Cardiac muscle cell (in vitro differentiated cells and primary cell): ENCODE measurements around the gene SOX5. TPM values are rescaled to one million over a fixed set of nuclear protein-coding genes. Genes with fewer than 3 reads are reported as not detected.

ENCODE experiments used
- DNase-seq, 2 donors: peaks; one replicate each; pipeline versions ENCODE4 v3.0.0 to v3.0.0-alpha.2; 2010 to 2017; ENCODE audit warnings: low read depth in 1 of 2, low spot score in 1 of 2
- H3K27ac ChIP-seq: fragments of 200-600 bp; sonication (generic); 2 replicates; pipeline ENCODE4 v1.5.1; 2016
- H3K27me3 ChIP-seq: fragments of 200-600 bp; sonication (generic); 2 replicates; pipeline ENCODE4 v1.6.0; 2016; ENCODE audit warnings: control low read depth
- H3K36me3 ChIP-seq: fragments of 200-600 bp; sonication (generic); 2 replicates; pipeline ENCODE4 v1.5.1; 2016; ENCODE audit warnings: control low read depth
- H3K4me1 ChIP-seq: fragments of 200-600 bp; sonication (generic); 2 replicates; pipeline ENCODE4 v1.8.1; 2017; ENCODE audit warnings: low read depth, mild to moderate bottlenecking, mixed run types
- H3K4me3 ChIP-seq: fragments of 200-600 bp; sonication (generic); 2 replicates; pipeline ENCODE4 v1.5.1; 2016; ENCODE audit warnings: mild to moderate bottlenecking
- H3K9me3 ChIP-seq: fragments of 200-600 bp; sonication (generic); 2 replicates; pipeline ENCODE4 v1.5.1; 2017; ENCODE audit warnings: low read depth, mild to moderate bottlenecking, control low read depth
- CTCF ChIP-seq: IDR thresholded peaks from 2 replicates; pipeline ENCODE4 v1.5.1; 2012; ENCODE audit warnings: low read depth, mild to moderate bottlenecking, low read length
- polyA plus RNA-seq: library from polyadenylated mRNA; unstranded; fragments of >200 nt; fragmentation: Nextera tagmentation; extraction: Ambion mirVana; gene quantifications from 2 replicates; pipeline ENCODE4 v1.2.1, GENCODE V29; 2016
- total RNA-seq: library from RNA; depleted of rRNA; stranded (reverse); fragments of >200 nt; gene quantifications from 2 replicates; pipeline ENCODE4 v1.2.3, GENCODE V29; 2016

SOX5 gene
- total and polyA plus RNA-seq, 2 experiments from 2014 or later: 6.8 to 11.9 TPM

GRCh38 chr12:23560611-23561010 is 388.9 kb downstream of the SOX5 start:
- no peak for DNase-seq
- H3K36me3 ChIP-seq: no peaks in the 10 kb centered on the region
- no peaks in the 10 kb centered on the region for H3K4me1 ChIP-seq
- no peaks in the 10 kb centered on the region for H3K27me3 ChIP-seq
- H3K9me3 ChIP-seq: no peaks in the 10 kb centered on the region
- H3K27ac ChIP-seq: no peak overlapping the region
- no peak for TF ChIP-seq CTCF
- H3K4me3 ChIP-seq: no peak overlapping the region

- no peak for DNase-seq
- no peaks in the 10 kb centered on the region for H3K4me1 ChIP-seq
- no peaks in the 10 kb centered on the region for H3K36me3 ChIP-seq
- no peaks in the 10 kb centered on the region for H3K9me3 ChIP-seq
- TF ChIP-seq CTCF: no peak
- no peaks in the 10 kb centered on the region for H3K27me3 ChIP-seq
- no peak overlapping the region for H3K4me3 ChIP-seq
- H3K27ac ChIP-seq: no peak overlapping the region
Measured at GRCh38 chr12:23559268-23559753, 390.2 kb downstream of the SOX5 start.

- no peak overlapping the region for H3K4me3 ChIP-seq
- H3K9me3 ChIP-seq: no peaks in the 10 kb centered on the region
- H3K27me3 ChIP-seq: no peaks in the 10 kb centered on the region
- H3K36me3 ChIP-seq: no peaks in the 10 kb centered on the region
- TF ChIP-seq CTCF: no peak
- no peaks in the 10 kb centered on the region for H3K4me1 ChIP-seq
- H3K27ac ChIP-seq: no peak overlapping the region
- DNase-seq: no peak
Measured at GRCh38 chr12:23556661-23557060, 392.8 kb downstream of the SOX5 start.

- DNase-seq: no peak
- Histone ChIP-seq H3K9me3 (no peaks in the 10 kb centered on the region), H3K4me3 (no peak overlapping the region), H3K27ac (no peak overlapping the region), H3K27me3 (no peaks in the 10 kb centered on the region), H3K36me3 (no peaks in the 10 kb centered on the region), H3K4me1 (no peaks in the 10 kb centered on the region)
- TF ChIP-seq CTCF: no peak
Measured at GRCh38 chr12:23555825-23556207, 393.7 kb downstream of the SOX5 start.

- H3K27ac ChIP-seq: no peak overlapping the region
- H3K36me3 ChIP-seq: no peaks in the 10 kb centered on the region
- DNase-seq: no peak
- no peak overlapping the region for H3K4me3 ChIP-seq
- no peaks in the 10 kb centered on the region for H3K9me3 ChIP-seq
- no peaks in the 10 kb centered on the region for H3K4me1 ChIP-seq
- no peaks in the 10 kb centered on the region for H3K27me3 ChIP-seq
- TF ChIP-seq CTCF: no peak
Measured at GRCh38 chr12:23555180-23555824, 394.2 kb downstream of the SOX5 start.
